Right ventricle myocardium inferior (tissue), 1 donor: ENCODE results near the gene GPR135. TPM values are rescaled to one million over a fixed set of nuclear protein-coding genes. Genes with fewer than 3 reads are reported as not detected.

Source experiments
- ATAC-seq: fragments of 200-7000 bp; cut with Tn5 transposase; one replicate; pipeline ENCODE4 v1.9.1; 2020; ENCODE audit warnings: mild to moderate bottlenecking, moderate library complexity
- DNase-seq: peaks from one replicate; pipeline ENCODE4 v3.0.0; 2021; ENCODE audit errors: missing footprints
- intact Hi-C: fragments of 100-400 bp; cut with DNase I; formaldehyde crosslinking; loops from one replicate; pipeline ENCODE4 v1.11.0; 2022
- long read RNA-seq: library from polyadenylated mRNA; unstranded; transcript quantifications from one replicate; pipeline ENCODE4 v2.0.0, GENCODE V29; 2021
- total RNA-seq: library from RNA; stranded (reverse); fragmentation: NEBNext Ultra II Directional; extraction: Animal tissue kit (Norgen Biotek cat#: 25700); gene quantifications from one replicate; pipeline ENCODE4 v1.2.1, GENCODE V29; 2021
- donor health status: DM: no; HTN: yes; CAD: no; lungs with severe emphysema.

The GPR135 gene, protein sequence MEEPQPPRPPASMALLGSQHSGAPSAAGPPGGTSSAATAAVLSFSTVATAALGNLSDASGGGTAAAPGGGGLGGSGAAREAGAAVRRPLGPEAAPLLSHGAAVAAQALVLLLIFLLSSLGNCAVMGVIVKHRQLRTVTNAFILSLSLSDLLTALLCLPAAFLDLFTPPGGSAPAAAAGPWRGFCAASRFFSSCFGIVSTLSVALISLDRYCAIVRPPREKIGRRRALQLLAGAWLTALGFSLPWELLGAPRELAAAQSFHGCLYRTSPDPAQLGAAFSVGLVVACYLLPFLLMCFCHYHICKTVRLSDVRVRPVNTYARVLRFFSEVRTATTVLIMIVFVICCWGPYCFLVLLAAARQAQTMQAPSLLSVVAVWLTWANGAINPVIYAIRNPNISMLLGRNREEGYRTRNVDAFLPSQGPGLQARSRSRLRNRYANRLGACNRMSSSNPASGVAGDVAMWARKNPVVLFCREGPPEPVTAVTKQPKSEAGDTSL
- total RNA-seq = 1.5 TPM
- long read RNA-seq = 0 reads

DNA sequence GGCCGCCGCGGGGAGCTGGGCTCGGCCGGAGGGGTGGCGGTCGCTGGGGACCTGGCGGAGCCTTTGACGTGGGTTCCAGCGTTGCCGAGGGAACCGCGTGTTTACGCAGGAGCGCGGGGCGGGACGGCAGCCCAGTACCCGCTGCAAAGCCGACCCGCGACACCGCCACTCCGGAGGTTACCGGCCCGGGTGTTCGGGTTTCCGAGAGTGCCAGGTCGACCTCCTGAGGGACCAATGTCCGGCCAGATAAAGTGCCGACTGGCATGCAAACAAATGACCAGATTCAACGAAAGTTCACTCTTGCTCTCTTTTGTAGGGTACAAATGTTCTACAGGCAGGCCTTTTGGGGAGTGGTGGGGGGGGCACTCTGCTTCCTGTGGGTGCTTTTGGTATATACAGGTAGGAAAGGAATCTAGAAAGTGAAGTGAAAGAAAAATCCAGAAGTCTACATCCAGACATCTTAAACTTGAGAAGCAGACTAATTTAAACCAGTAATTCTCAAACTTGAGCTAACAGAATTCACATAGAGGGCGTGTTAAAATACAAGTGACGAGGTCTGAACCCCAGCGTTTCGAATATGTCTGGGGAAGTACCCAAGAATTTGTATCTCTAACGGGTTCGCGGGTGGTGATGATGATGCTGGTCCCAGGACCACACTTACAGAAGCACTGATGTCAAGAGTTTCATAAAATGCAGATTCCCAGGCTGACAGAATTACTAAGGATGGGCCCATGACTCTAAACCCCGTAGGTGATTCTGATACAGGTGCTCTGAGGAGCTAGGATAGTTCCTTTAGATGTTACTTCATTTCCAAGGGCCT, at the start of gene GPR135:
GPR135 (minus strand) TSS at position 65 of the 820 bp plus-strand sequence. CDS start 154 bp downstream, outside the sequence.
- peak; percentile 65 for ATAC-seq
- DNase-seq = no peak
- intact Hi-C loops = no loop called here

DNA sequence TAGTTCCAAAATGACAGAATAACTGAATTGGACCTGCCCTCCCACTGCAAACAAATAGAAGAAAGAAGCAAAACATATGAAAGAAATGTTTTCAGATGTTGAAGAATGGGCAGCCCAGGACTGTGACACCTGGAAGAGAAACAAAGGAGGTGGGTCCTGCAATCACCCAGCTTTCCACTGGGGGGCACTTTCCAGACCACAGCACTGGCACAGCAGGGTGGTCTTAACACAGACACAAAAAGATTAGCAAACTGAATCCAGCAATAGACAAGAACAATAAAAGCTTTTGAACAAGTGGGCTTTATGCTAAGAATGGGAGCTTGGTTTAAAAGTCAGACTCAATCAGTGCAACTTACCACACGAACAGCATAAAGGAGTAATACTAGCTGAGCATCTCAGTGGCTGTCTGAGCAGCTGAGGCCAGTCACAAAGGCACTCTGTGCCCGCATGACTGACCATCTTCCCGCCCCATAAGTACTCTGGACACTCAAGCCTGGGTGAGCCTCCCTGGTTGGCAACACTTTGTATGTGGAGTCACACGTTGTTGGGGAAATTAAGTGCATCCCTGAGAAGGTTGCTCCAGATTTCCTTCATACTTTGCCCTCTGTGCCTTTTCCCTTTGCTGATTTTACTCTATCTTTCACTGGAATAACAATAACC, 46.9 kb upstream of the GPR135 start:
- DNase-seq (no peak), ATAC-seq (no peak)
- intact Hi-C loops = no loop called here

DNA sequence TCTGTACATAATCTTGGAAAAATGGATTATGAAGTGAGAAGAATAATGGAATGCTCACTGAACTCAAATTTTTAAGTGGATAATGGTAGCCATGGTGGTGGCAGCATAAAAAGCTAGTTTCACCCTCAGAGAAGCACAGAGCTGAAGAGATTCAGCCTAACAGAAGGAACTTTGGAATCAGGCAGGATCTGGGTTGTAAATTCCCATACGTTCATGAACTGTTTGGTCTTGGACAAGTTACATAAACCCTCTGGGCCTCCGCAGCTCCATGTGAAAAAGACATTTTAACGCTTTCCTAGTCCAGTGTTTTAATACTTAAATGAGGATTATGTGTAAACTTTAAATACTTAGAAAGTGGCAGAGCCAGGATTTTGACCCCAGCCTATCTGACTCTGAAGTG, 45.8 kb upstream of the GPR135 start:
- ATAC-seq = no peak
- intact Hi-C loops = no loop called here
- no peak for DNase-seq

DNA sequence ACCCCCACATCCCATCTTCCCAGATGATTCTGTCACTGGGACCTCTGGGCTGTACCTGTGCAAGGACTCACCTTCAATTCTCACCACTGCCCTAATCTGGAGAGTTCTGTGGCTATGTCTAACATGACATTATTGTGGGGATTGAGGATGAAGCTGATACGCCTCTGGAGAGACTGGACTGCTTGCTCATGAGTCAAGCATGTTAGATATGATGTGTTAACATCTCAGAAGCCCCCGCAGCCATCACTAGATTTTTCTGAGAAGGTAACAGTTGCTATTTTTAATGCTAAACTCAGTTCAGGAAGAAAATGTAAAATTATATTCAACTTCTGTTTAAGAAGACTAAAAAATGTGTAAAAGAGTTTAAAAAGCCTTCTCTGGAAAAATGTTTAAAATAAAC, 44.8 kb upstream of the GPR135 start:
- intact Hi-C loops = no loop called here
- no peak for ATAC-seq

DNA sequence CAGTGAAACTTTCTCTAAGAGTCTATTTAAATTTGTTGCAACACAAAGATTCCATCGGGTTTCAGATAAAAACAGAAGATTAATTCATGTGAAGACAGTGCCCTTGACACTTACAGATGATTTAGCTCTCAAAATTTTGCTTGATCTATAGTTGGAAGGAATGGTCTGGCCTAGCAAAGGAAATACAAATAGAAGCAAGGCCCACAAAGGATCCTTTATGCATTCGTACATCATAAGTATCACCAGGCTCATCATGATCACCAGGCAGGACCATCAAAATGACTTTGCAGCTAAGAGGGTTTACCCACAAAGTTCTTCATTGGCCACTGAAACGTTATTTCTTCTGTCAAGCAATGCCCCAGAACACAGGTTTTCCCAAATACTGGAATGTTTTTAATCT, 43.9 kb upstream of the GPR135 start:
- intact Hi-C loops = no loop called here
- ATAC-seq = no peak
- DNase-seq = no peak

More for the DNA sequence above, 44.8 kb upstream of the GPR135 start:
- no peak for DNase-seq

DNA sequence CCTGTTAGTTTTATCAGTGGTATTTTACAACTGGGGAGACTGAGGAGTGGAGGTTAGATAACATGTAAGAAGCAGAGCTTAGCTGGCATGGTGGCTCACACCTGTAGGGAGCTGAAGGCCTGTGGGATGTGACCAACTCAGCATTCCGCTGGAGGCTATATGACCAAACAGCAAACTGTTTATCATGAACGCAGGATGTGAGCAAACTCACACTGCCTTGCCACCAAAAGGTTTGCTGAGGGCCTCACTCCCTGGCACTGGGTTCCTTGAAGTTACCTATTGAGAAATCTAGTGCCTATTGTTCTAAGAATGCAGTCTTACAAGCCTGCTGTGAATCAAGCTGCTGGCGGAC, 42.5 kb upstream of the GPR135 start:
- DNase-seq = no peak
- ATAC-seq = no peak
- intact Hi-C loops = no loop called here

GRCh38 chr14:59507063-59507751, 42.0 kb upstream of the GPR135 start:
- intact Hi-C loops = no loop called here
- DNase-seq = no peak
- peak; percentile 63 for ATAC-seq

DNA sequence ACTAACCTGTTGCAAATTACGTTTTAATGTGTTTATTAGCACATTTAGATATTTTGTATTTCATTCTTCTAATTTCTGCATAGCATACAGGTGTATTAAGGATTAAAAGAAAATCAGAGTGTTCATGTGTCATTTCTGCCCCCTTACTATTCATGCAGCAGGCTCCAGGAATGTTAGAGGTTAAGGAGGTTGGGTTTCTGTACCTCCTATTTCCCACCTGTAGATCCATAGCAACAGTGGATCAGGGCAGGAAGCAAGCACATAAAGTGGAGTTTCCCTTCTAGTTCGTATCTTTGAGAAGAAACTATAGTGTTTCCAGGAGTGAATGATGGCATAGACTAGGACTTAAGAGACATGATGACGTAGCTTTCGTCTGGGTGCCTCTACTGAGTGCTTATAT, 38.1 kb upstream of the GPR135 start:
- no peak for ATAC-seq
- intact Hi-C loops = no loop called here
- DNase-seq = no peak

DNA sequence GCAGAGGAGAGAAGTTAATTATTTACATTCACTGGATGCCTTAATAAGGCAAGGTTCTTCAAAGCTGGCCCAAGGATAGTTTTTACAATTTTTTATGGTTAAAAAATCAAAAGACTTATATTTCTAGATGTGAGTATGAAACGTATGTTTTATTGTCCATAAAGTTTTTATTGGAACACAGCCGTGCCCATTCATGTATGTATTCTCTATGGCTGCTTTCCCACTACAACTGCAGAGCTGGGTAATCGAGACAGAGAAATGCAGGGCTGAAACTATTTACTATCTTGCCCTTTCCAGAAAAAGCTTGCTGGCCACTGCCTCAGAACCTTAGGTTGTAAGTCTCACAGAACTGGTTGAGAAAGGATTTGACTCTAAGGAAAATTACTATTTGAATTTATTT, 35.6 kb upstream of the GPR135 start:
- intact Hi-C loops = no loop called here
- no peak for DNase-seq
- no peak for ATAC-seq

GRCh38 chr14:59492384-59492783, 27.2 kb upstream of the GPR135 start:
- intact Hi-C loops = loop anchor here (5.0 kb wide), 1 partner anchor 670 kb away; no protein-coding TSS in a partner anchor
- DNase-seq (no peak), ATAC-seq (no peak)

DNA sequence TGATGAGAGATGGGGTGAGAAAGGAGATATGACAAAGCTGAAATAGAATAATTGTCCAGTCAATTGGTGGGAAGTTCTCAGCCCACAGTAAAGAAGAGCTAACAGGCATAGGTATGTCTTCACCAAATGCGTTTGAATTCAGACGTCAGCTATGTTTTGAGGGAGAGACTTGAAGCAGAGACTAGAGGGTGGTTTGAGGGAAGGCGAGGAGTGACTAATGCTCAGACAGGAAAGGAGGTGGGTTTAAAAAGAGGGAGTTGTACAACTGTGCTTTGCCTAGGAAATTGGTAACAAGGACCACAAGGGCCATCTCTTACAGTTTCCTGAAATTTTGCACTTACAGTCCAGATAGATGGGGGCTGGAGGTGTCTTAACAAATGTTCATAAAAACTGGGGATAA, 25.6 kb upstream of the GPR135 start:
- DNase-seq = no peak
- ATAC-seq = no peak
- intact Hi-C loops = loop anchor here (5.0 kb wide), 1 partner anchor 672 kb away; no protein-coding TSS in a partner anchor

DNA sequence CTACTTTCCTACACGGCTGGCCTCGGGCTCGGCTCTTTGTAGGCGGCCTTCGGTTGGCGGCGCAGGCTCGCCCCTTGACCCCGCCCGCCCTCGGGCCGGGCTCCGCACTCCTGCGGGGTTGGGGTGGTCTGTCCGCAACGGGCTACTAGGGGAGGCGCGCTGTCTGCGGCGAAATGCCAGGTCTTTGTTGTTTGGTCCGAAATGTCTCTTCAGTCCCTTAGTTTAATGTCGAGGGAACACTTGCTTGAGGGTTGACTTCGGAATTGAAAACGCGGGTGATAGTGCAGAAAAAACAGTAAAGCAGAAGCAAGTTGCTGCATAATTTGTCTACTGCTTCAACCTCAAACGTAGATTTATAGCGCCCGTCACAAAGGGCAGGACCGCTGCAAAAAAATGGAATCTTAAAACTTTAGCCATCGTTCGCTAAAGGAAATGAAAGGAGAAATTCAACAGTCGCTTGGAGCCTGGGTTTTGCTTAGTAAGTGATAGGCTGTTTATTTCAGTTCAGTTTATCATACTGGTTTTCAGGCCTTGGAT, 19.5 kb upstream of the GPR135 start:
- intact Hi-C loops = loop anchor here (5.0 kb wide), 1 partner anchor 1498 kb away; the partner anchor contains the start of genes SLC38A6 and TRMT5
- peak; percentile 55 for ATAC-seq
- DNase-seq = no peak

- intact Hi-C loops = loop anchor here (5.0 kb wide), 1 partner anchor 1498 kb away; the partner anchor contains the start of genes SLC38A6 and TRMT5
These were observed 18.8 kb upstream of the GPR135 start, which contains the start of the genes JKAMP and L3HYPDH for GRCh38 chr14:59483819-59484638. JKAMP (plus strand) TSS chr14:59484517; CDS start chr14:59484590, 73 bp downstream. L3HYPDH (minus strand) TSS chr14:59484408; CDS start chr14:59484316, 92 bp downstream.

GRCh38 chr14:59483363-59483762, 18.2 kb upstream of the GPR135 start:
- DNase-seq (no peak), ATAC-seq (no peak)
- intact Hi-C loops = loop anchor here (5.0 kb wide), 1 partner anchor 1499 kb away; the partner anchor contains the start of genes SLC38A6 and TRMT5

More at GRCh38 chr14:59483819-59484638, 18.8 kb upstream of the GPR135 start, which contains the start of the genes JKAMP and L3HYPDH:
- DNase-seq (peak; percentile 100), ATAC-seq (peak; percentile 98)

DNA sequence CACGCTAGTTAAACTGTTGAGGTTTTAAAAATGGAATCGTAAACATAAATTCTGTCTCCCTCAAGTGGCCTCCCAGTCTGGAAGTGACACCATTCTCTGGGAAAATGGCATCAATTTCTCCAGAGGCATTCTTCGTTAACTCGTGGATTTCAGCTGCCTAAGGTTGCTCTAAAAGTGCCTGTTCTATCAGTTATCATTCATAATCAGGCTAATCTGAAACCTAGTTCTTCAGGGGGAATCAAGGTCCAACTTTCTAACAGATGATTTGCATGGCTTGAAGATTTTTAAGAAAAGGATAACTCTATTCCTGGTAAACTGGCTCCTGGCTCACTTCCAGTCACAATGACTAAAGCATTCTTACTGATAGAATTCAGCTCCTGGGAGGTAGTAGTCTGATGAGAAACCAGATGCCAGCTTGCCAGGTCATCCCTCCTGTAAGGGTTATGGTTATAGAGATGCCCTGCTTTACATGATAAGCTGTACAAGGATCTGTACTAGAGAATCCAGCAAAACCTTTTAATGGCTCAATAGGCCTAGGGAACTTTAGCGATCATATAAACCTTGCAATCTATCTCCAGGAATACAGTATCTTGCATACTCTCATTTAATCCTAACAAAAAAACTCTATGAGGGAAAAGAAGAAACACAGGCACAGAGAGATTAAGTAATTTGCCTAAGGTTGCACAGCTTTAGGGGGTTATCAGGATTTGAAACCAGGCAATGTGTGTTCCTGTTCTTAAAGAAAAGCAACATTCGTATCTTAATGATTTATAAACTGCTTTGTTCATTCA, 17.6 kb upstream of the GPR135 start:
- DNase-seq (no peak), ATAC-seq (no peak)
- intact Hi-C loops = loop anchor here (5.0 kb wide), 1 partner anchor 1500 kb away; the partner anchor contains the start of genes SLC38A6 and TRMT5
